Hematopoietic multipotent progenitor cell (in vitro differentiated cells): ENCODE results near the gene RNASE8. TPM values are rescaled to one million over a fixed set of nuclear protein-coding genes. Genes with fewer than 3 reads are reported as not detected.

Experiments used
- DNase-seq, 3 donors: peaks; one replicate each; pipeline ENCODE4 v3.0.0-alpha.2; 2011 to 2015; ENCODE audit warnings: low read depth in 2 of 3, low spot score in 2 of 3
- total RNA-seq: library from RNA; depleted of rRNA; stranded (reverse); fragments of >200 nt; gene quantifications from one replicate; pipeline ENCODE4 v1.2.3, GENCODE V29; 2012

Gene RNASE8
- total RNA-seq, 1 donor, result not detected

DNA sequence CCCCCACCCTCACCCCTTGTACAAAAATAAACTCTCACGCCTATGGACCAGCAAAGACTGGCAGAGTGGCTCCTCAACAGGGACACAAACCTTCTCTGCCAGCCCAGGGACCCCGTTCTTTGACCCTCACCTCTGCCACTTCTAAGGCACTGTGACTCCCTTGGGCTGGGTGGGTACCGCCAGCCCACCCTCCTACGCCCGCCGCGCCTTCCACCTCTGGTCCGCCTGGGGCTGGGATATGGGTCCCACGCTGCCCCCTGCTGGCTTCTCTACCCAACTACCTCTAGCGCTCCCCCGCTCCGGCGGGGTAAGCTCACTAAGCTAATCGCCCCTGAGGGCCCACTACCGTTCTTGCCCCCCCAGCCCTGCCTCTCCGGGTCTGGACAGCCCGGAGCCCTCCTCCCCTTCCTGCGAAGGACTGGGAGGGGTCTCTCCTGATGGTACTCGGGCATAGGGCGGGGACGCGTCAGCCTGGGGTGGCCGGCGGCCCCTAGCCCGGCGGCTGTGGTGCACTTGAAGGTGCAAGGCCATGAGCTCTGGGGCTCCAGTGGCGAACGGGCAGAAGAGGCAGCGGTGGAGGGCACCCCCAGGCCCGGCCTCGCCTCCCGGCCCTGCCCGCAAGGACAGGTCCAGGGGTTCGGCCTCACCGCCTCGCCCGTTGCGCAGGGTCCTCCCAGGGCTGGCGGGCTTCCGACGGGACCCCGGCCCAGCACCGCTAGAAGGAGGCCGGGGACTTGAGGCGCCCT, 32.7 kb downstream of the RNASE8 start:
- peak in 1 of 3 donors; percentile 63 for DNase-seq

DNA sequence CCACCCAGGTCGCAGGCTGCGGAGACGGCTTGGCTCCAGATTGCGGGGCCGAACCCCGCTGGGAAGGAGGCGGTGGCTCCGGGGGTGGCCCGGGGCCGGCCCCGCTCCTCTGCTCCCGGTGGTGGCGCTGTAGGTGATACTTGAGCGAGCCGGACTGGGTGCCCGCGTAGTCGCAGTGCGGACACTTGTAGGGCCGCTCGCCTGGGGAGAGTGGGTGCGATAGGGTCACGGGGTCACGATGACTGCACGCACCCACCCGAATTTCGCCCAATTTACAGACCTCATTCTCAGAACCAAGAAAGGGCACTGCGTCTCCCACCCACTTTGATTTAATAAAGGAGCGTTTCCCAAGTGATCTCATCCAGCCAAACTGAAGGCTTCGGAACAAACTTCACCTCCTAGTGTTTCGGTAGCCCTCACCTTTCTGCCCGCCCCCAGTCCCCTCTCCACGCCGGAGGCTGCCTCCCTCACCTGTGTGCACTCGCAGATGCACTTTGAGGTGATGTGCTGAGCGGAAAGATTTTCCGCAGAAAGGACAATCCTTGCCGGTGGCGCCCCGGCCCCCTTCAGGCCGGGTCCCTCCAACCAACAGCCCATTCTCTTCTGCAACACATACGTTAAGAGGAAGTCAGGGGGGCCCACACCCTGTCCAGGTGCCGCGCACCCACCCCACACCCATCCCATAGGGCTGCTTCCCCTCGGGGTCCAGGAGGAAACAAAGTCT, 33.5 kb downstream of the RNASE8 start:
- no peak for DNase-seq

DNA sequence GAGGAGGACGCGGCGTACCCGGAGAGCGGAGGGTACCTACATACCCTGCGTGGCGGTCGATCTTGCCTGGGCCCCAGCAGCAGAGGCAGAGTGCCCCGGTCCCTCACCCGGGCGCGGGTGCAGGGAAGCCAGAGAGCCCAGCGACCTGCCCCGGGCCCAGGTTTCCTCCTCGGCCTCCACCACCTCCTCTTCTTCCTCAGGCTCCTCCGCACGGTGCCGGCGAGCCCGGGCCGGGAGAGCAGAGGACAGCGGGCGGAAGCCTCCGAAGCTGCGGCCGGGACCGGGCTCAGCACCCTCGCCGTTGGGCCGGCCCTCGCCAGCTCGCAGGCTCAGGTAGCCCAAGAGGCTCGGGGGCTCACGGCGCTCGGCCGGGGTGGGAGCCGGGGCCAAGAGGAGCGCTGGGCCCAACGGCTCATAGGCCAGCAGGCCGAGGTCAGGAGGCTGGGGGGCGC, 34.2 kb downstream of the RNASE8 start:
- no peak for DNase-seq

DNA sequence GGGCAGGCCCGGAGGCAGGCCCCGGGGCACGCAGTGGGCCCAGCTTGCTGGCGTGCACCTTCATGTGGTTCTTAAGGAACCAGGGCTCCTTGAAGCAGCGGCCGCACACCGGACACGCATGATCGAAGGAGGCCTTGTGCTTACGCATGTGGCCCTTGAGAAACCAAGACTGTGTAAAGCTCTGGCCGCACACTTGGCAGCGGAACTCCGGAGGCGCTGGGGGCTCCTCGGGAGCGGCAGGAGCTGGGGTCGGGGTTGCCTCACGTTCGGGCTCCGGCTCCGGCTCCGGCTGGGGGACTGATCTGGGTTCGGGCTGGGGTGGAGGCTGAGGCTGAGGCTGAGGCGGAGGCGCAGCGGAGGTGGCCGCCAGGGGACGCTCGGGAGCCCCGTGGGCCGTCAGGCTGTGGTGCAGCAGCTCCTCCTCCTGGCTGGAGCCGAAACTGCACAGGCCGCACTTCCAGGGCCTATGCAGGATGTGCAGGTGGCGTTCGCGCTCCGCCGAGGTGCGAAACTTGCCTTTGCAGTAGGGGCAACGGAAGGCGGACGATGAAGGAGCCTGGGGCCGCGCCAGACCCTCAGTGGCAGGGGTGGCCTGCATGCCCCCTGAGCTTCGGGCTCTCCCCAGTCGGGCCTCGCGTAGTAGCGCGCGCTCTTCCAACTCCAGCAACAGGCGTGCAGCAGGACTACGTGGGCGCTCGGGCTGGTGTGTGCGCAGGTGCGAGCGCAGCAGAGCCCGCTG, 34.8 kb downstream of the RNASE8 start:
- peak; percentile 78 to 96 (median 83) for DNase-seq

DNA sequence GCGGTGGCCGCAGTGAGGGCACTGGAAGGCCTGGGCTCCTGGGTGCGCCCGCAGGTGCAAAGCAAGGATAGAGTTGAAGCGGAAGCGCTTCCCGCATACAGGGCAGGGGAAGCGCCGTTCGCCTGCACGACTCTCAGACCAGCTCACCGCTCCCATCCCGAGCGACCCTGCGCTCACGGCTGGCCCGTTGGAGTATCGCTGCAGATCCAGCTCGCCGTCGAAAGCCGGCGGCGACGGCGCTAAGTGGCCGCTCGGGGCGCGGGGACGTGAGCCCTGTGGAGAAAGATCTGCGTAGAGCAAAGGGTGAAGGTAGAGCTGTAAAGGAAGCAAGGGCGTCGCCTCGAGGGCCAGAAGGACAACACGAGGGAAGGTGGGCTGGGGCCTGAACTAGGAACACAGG, 35.4 kb downstream of the RNASE8 start:
- no peak for DNase-seq

DNA sequence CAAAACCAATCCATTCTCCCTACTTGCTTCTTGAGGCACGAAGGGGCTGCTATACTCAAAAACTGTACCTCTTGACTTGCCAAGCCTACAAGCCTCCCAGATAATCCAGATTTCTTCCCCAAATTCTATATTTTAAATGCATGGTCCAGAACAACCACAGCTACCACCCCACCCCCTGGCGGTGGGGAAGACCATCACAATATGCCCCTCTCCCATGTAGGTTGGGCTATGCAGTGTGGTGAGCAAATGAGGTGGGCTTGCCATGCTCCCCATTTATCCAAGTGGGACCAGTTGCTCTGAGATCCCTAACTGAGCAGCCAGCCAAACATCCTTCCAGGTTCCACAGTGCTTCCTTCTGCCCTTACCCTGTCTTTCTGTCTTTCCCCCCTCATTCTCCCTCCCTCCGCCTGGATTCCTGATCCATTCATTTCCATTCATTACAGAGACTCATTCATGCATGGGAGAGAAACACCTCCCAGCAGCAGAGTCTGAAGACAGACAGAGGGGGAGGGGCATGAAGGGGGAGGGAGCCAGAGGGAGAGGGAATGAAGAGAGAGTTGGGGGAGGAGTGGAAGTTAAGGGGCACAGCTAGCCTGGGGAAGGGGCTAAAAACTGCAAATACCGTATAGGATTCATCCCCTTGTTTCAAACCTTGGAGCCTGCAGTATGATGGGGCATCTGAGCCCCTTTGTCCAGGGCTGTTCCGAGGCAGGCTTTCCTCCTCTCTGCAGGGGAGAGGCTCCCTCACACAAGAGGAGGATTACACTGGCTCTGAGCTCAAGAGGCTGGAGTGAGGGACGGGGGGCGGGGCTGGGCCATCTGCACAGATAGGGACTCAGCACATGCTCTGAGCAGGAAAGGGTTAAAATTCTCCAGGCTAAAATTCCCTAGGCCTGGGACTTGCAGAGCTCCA, 36.4 kb downstream of the RNASE8 start:
- DNase-seq, result no peak

DNA sequence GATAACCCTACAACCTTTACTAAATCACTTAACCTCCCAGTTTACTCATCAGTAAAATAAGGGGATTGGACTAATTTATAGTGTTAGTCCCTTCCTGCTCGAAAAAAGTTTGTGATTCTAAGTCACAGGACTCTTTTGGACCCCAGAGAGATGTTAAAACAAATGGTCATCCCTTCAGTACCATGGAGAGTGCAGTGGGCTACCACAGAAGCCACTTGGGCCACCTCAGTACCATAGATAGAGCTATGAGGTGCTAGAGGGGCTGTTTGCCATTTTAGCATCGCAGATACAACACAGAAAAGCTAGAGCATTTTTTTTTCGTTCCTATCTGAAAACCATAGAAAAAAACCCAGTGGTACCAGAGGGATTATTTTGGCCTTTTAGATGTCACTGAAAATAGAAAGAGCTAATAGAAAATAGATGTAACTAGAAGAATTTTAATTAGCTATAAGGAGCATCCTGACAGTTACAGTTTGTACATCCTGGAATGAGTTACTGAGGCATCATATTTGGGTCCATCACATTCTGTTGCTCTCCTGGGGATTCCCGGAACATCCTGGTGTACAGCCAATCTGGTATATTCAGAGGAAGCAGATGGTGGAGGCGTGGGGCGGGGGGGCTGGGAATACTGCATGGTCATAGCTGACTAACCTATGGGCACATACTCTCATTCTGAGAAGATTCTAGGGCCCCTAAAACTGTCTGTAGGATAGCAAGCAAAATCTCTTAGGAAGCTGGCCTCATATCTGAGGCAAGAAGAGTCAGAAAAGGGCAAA, 38.0 kb downstream of the RNASE8 start:
- DNase-seq, result no peak

DNA sequence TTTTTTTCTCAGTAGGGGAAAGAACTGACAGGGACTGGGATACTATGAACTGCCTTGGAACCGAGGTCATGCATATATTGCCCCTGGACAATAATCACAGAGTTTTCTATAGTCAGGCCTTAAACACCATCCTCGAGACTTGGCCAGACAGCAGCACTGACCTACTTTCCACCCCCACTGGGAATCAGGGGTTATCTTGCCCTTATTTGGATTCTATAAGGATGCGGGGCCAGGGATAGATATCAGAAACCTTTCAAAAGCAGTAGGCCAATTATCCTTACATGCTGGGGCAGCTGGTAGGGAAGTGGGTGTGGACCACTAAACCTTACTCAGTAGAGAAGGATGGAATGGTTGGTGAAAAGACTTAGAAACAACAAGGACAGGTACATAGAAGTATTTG, 38.8 kb downstream of the RNASE8 start:
- DNase-seq, result no peak

DNA sequence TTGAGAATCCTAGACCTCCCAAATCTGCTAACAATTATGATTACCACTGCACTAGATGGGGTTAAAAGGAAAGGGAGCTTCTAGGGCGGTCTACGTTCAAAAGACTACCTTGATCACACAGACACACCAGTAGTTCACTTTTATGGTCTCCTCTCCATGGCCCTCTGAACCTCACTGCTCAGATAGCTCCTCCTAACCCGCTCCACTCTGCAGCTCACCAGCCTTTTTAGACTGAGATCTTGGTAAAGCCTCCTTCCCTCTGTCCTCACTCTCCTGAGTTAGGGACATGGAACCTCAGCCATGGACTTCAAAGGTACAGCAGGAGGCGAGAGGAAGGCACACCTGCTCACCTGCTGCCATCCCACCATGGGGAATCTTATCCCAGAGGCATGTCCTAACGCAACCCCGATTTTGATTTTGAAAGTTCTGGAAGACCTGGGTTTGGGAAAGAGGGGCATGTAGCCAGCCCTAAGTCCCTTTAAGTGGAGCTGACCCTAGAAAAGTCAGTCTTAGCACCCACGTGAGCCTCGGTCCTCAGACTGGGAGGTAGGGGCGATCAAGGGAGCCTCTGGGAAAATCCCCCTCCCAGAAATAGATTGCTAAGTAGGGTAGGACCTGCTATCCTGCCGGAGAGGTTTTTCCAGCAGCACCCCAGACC, 39.5 kb downstream of the RNASE8 start:
- no peak for DNase-seq

DNA sequence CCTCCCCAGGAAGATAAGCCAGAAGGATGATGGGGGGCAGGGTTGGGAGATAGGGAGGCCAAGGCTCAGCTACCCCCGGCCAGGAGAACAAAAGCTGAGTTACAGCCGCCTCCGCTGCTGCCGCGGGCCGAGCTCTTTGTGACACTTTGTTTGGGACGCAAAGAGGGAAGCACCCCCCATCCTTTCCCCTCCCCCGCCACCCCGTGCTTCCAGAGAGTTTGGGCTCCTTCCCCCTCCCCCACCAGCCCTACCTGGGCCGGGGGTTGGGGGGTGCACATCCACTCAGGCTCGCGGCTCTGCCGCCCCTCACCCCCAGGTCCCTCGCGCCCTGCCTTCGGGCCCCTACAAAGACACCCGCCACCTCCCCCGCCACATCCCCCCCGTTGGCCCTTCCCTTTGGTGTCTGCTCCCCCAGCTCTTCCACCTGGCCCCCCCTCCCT, 40.0 kb downstream of the RNASE8 start:
- no peak for DNase-seq

DNA sequence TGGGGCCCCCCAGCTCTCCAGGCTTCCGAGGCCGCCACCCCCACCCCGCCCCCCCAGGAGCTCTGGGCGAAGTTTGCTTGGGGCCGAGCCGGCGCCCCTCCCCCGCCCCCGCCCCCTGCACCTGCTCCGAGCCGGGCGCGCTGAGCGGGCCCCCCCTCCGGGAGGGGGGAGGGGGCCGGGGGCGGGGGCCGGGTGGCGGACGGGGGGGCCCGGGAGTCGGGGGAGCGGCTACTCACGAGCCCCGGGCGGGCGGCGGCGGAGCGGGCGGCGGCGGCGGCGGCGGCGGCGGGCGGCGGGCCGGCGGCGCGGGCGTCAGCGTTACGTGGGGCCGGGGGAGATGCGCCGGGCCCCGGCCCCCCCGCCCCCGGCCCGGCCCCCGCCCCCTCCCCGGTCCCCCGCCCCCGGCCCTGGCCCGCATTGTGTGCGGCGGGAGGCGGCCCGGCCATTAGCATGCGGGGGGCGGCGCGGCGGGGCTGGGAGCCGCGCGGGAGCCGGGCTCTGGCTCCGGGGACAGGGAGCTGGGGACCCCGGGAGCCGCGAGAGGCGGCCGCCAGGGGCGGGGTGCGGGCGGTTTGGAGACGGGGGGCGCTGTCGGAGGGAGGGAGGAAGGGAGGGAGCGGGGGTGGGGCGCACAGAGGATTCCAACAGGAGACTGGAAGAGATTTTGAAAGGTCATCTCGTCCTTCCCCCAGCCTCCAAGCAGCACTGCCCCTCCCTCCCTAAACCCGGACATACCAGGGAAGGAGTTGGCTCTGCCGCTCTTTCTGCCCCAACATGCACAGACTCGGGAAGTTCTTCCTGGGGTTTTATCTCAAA, 40.7 kb downstream of the RNASE8 start, which contains the start of gene ZNF219:
Gene ZNF219, minus strand, starts transcription at position 580 of the 816 bp plus-strand sequence. CDS start 5,064 bp downstream, outside the sequence.
- DNase-seq, result peak in 2 of 3 donors; percentile 29 to 44

DNA sequence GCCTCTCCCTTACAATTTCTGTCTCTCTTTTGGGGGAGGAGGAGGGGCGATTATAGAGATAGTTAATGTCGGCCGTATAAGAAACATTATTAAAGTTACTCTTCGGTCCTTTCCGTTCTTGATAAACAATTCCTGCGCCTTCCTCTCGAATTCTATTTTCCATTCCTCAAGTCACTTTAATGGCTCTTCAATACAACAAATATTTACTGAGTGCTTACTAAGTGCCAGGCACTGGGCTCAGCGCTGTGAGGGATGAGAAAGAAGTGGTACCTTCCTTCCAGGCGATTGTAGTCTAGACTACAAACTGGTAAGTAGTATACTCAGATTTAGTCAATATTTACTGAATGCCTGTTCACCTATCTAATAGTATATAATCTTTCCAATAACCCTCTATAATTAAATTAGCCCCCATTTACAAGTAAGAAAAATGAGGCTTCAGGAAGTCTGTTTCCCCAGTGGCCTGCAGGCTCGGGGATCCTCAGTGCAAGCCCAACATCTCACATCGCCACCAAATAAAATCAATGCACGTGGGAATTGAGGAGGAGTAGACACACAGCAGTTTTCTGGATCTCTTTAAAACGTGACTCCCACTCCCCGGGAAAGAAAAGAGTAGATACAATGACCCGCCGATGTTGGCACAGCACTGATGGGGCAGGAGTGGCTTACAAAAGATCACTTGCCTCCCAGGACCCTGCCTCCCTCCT, 41.4 kb downstream of the RNASE8 start:
- no peak for DNase-seq

DNA sequence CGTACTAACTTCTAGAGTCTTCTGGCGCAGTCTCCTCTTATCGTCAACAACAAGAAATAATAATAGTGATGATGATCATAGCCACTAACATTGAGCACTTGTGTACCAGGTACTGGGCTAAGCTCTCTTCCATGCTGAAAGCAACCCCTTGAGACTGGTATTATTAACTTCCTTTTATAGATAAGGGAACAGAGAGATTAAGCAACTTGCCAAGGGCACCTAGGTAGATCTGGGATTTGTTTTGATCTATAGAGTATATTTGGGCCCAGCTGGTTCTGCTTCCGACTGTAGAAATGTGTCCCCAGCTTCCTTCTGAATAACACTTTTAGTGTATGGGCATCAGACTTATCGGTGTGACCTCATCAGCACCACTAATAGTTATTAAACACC, 42.0 kb downstream of the RNASE8 start:
- no peak for DNase-seq

DNA sequence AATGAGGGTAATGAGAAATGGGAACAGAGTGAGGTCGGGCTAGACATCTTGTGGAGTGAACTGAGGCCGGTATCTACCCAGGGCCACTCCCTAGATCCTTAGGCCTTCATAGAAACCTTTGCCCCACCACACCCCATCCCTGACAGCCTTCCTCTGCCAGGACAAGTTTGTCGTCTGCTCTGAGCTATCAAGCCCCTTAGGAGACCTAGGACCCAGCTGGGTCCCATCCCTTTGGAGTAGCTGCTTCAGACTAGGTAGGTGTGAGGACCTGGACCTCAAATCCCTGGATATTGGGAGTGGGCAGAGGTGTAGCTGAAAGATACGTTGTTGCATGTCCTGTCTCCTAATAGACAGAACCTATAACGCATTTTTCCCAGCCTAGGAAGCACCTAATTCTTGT, 43.3 kb downstream of the RNASE8 start, which contains the start of gene TMEM253:
Gene TMEM253, plus strand, starts transcription at position 136 of the 400 bp plus-strand sequence. CDS start 278 bp downstream, outside the sequence.
- no peak for DNase-seq

DNA sequence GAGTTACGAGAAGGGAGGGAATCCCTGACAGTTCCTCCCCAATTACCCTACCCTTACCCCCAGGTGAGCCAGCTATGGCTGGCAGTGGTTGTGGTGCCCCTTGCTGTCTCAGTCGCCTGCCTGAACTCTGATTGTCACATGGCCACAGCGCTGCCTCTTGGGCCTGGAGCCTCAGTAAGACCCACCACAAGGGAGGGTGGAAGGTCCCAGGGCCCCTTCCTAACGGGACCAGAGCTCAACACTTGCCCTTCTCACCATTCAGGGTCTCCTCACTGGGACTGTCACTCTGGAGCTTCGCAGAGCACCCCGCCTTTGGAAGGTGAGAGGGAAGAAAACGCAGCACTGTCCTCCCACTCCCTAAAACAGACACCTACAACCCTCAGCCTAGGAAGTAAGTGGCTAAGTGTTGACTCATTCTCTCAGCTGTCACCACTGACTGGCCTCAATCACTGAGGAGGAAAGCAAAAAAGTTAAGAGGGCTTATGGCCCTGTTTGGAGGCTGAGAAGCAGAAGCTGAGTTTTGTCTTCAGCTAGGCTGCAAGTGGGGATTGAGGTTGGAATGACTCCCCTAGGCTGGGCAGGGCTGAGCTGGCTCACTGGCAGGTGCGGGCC, 44.3 kb downstream of the RNASE8 start:
- DNase-seq, result no peak

DNA sequence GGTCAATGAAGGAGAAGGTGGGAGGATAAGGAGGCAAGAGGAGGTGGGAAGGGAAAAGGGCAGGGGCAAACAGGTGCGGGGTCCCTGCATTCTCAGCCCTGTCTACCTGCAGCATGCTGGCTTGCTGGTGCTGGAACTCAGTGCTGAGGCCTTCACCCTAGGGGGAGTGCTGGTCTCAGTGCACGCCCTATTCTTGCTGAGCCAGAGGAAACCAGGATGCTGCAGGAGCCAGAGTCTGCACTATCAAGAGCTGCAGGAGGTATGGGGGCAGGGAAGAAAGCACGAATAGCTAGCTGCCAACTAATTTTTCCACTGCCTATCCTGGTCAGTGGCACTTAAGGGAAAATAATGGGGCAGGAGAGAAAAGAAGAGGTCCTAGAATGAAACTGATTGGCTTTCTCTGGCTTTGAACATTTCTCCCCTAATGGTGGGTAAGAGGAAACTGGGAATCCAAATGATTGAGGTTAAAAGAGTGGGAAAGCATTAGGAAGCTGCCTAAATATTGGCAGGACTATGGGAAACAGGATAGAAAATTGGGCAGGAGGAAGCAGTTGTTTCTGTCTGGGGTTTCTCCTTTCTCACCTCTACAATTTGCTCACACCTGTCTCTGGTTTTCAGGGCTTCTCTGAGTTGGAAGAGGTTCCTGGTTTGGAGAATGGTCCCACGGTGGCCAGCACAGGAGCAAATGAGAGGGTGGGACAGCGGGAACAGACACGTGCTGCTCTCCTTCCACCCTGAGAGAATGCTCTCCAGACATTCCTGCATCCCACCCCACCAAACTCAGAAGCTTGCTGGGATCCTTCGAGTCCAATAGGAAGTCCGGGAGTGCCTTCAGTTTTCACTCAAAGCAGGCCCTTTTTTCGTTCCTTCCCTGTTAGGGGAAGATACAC, 45.1 kb downstream of the RNASE8 start:
- DNase-seq, result no peak
